Thyroid gland (tissue), 4 donors: ENCODE data around the gene TGIF2. TPM values are rescaled to one million over a fixed set of nuclear protein-coding genes. Genes with fewer than 3 reads are reported as not detected.

Source experiments
- DNase-seq, 2 donors: peaks; one replicate each; pipeline ENCODE4 v3.0.0-alpha.2; 2019
- H3K27ac ChIP-seq, 3 donors: fragments of 200-600 bp; sonication (generic); 1 replicate in 2 of 3; 2 replicates in 1 of 3; pipeline ENCODE4 v1.5.1; 2016 to 2019; ENCODE audit warnings: mild to moderate bottlenecking in 1 of 3, moderate library complexity in 1 of 3
- H3K27me3 ChIP-seq: fragments of 200-600 bp; sonication (generic); one replicate; pipeline ENCODE4 v1.5.1; 2019
- H3K36me3 ChIP-seq, 2 donors: fragments of 200-600 bp; sonication (generic); one replicate each; pipeline ENCODE4 v1.5.1; 2016 to 2019
- H3K4me1 ChIP-seq, 2 donors: fragments of 200-600 bp; sonication (generic); one replicate each; pipeline ENCODE4 v1.5.1; 2017 to 2019
- H3K4me3 ChIP-seq, 3 donors: fragments of 200-600 bp; sonication (generic); replicated peaks in 1 of 3; 1 replicate in 2 of 3; 2 replicates in 1 of 3; pipeline ENCODE4 v1.5.1; 2016; ENCODE audit warnings: mild to moderate bottlenecking in 1 of 3
- H3K9me3 ChIP-seq: fragments of 200-600 bp; sonication (generic); one replicate; pipeline ENCODE4 v1.5.1; 2017
- POLR2A ChIP-seq, 2 donors: fragments of 450-650 bp; IDR thresholded peaks; one replicate each; pipeline ENCODE4 v1.6.1; 2017; ENCODE audit warnings: antibody characterized with exemption in 2 of 2, mild to moderate bottlenecking in 2 of 2, moderate library complexity in 1 of 2
- WGBS, 2 donors: methylation state at CpG; one replicate each; pipeline ENCODE4 v1.1.5; 2017; 5-methylcytosine and 5-hydroxymethylcytosine counted together
- intact Hi-C: fragments of 100-400 bp; cut with DNase I; formaldehyde crosslinking; loops from one replicate; pipeline ENCODE4 v1.15.1; 2023
- total RNA-seq, 4 donors: library from RNA; depleted of rRNA; stranded (reverse); fragments of >200 nt; gene quantifications; one replicate each; pipeline ENCODE4 v1.2.3, GENCODE V29; 2016
- TF ChIP-seq, protein P1 (sequence below), 6 experiments: fragments of 200-600 bp in 3 of 6; fragments of 450-650 bp in 3 of 6; sonication (generic) in 3 of 6; IDR thresholded peaks; one replicate each; pipeline ENCODE4 v1.5.1; 2016 to 2019; ENCODE audit warnings: antibody characterized with exemption in 6 of 6, mild to moderate bottlenecking in 2 of 6, inconsistent platforms in 1 of 6, moderate library complexity in 1 of 6

Gene TGIF2
- total RNA-seq, 4 donors from 2014 or later: 14.2 to 28.8 (median 18.9) TPM

DNA sequence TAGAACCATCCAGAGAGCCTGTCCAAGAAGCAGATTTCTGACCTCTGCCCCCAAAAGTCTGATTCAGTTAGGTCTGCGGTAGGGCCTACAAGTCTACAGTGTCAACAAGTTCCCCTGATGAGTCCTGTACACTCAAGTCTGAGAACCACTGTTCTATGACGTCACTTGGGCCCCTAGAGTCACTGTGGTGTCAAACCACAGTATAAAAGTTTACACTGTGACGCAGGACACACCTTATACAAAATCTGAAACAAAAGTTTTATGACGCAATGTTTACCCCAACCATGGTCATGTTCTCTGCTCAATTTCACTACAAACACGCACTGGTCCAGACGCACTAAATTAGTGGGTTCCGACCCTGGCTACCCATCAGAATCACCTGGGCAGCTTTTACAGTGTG, 54.7 kb downstream of the TGIF2 start:
- Histone ChIP-seq H3K4me1 (no peaks in the 10 kb centered on the region), H3K9me3 (no peaks in the 10 kb centered on the region), H3K4me3 (no peak overlapping the region), H3K36me3 (no peaks in the 10 kb centered on the region), H3K27me3 (no peaks in the 10 kb centered on the region), H3K27ac (no peak overlapping the region)
- TF ChIP-seq, protein P1, sequence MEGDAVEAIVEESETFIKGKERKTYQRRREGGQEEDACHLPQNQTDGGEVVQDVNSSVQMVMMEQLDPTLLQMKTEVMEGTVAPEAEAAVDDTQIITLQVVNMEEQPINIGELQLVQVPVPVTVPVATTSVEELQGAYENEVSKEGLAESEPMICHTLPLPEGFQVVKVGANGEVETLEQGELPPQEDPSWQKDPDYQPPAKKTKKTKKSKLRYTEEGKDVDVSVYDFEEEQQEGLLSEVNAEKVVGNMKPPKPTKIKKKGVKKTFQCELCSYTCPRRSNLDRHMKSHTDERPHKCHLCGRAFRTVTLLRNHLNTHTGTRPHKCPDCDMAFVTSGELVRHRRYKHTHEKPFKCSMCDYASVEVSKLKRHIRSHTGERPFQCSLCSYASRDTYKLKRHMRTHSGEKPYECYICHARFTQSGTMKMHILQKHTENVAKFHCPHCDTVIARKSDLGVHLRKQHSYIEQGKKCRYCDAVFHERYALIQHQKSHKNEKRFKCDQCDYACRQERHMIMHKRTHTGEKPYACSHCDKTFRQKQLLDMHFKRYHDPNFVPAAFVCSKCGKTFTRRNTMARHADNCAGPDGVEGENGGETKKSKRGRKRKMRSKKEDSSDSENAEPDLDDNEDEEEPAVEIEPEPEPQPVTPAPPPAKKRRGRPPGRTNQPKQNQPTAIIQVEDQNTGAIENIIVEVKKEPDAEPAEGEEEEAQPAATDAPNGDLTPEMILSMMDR (IDR thresholded peaks at IDR 0.05): no peak
- TF ChIP-seq POLR2A (IDR thresholded peaks at IDR 0.05): no peak
- no peak for DNase-seq
- 88 to 93% methylated on average over 7 of the region's 7 CpGs for WGBS, 2 donors
- intact Hi-C loops: no loop called here

DNA sequence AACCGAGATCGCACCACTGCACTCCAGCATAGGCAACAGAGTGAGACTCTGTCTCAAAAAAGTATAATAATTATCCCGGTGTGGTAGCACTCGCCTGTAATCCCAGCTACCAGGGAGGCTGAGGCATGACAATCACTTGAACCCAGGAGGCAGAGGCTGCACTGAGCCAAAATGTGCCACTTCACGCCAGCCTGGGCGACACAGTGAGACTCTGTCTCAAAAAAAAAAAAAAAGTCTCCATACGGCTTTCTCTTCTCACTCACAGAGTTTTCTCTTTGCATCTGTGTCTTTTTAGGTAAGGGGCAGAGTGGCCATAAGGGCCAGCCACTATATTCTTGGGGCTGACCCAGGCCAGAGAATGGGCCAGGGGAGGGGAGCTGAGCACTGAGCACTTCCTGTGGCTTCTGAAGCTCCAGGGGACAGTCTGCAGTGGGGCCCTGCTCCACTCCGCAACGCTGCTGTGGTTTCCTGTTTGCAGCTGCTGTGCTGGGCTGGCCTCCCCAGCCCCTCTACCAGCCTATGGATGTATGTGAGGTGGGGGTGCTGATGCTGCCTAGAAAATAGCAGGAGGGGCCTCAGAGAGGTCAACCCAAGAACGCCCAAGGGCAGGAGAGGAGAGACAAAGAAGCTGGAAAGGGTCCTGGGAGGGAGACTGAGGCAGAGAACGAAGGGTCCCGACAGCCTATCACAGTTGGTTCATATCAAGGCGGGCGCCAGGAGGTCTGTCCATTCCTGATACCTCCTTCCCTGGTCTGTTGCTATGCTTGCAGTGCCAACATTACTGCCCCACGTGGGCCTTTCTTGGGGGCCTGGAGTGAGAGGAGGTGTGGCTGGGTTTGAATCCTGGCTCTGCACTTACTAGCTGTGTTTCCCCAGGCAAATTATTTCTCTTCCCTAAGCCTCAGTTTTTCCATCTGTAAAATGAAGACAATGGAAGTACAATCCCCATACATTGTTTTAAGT, 56.6 kb downstream of the TGIF2 start:
- DNase-seq: no peak
- H3K9me3 ChIP-seq: no peaks in the 10 kb centered on the region
- H3K27me3 ChIP-seq: no peaks in the 10 kb centered on the region
- no peaks in the 10 kb centered on the region for H3K4me1 ChIP-seq
- WGBS, 2 donors: 80% methylated on average over 15 of the region's 15 CpGs
- no peak overlapping the region for H3K4me3 ChIP-seq
- no peaks in the 10 kb centered on the region for H3K36me3 ChIP-seq
- intact Hi-C loops: no loop called here
- H3K27ac ChIP-seq: no peak overlapping the region
- TF ChIP-seq, protein P1 (IDR thresholded peaks at IDR 0.05): no peak
- no peak for TF ChIP-seq POLR2A (IDR thresholded peaks at IDR 0.05)

DNA sequence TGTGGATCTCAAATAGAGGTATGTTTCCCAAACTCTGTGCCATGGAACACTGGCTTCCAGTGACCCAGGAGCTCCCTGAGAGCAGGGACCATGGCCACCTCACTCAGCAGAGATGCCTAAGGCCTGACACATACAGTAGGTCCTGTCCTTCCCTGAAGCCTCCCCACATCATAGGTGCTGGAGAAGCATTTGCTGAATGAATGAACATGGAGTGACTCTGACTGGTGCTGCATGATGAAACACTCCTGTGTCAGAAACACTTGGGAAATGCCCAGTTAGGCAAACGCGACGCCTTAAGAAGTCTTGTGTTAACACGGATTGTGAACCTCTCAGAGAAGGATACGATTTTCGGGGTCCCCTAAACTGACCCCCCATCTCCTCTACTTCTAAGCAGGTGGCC, 58.2 kb downstream of the TGIF2 start:
- 87 to 90% methylated on average over 6 of the region's 6 CpGs for WGBS, 2 donors

DNA sequence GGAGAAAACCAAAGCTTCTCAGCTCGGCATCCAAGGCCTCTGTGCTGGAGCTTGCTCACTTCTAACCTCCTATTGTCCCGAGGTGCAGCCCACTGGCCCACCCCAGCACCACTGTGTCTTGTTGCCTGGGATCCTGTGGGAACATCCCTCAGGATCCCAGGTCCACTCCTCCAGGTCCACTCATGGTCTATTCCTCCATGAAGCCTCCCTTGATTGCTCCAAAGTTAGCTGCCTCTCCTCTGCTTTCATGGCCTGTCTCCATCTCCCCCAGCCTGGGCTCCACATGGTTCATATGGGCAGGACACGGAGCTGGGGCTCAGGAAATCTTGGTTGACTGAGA, 58.7 kb downstream of the TGIF2 start:
- intact Hi-C loops: no loop called here
- Histone ChIP-seq H3K27me3 (no peaks in the 10 kb centered on the region), H3K4me1 (no peaks in the 10 kb centered on the region), H3K27ac (no peak overlapping the region), H3K36me3 (no peaks in the 10 kb centered on the region), H3K9me3 (no peaks in the 10 kb centered on the region), H3K4me3 (no peak overlapping the region)
- 77 to 88% methylated on average over 2 to 3 of the region's 3 CpGs for WGBS, 2 donors
- DNase-seq: no peak
- TF ChIP-seq, protein P1 (IDR thresholded peaks at IDR 0.05): no peak
- no peak for TF ChIP-seq POLR2A (IDR thresholded peaks at IDR 0.05)

More for the DNA sequence above, 58.2 kb downstream of the TGIF2 start:
- intact Hi-C loops: no loop called here
- TF ChIP-seq, protein P1 (IDR thresholded peaks at IDR 0.05): no peak
- no peak for TF ChIP-seq POLR2A (IDR thresholded peaks at IDR 0.05)
- Histone ChIP-seq H3K4me3 (no peak overlapping the region), H3K4me1 (no peaks in the 10 kb centered on the region), H3K9me3 (no peaks in the 10 kb centered on the region), H3K36me3 (no peaks in the 10 kb centered on the region), H3K27me3 (no peaks in the 10 kb centered on the region), H3K27ac (no peak overlapping the region)
- DNase-seq: no peak
